Panc1 (cell line): Measurements from ENCODE around the gene TBC1D22A. TPM values are rescaled to one million over a fixed set of nuclear protein-coding genes. Genes with fewer than 3 reads are reported as not detected.

ENCODE experiments used
- ATAC-seq: fragments of 200-7000 bp; cut with Tn5 transposase; 2 replicates; pipeline ENCODE4 v1.9.1; 2020; ENCODE audit warnings: mild to moderate bottlenecking, moderate library complexity
- BruUV-seq: library from RNA; stranded (reverse); fragments of 400-500 nt; replicated peaks from 2 replicates; lab custom pipeline; 2021; lab: Mats Ljungman, UMichigan
- CTCF ChIA-PET: fragments of 300-600 bp; sonication (Branson Sonifier 250); formaldehyde crosslinking; loops from one replicate; lab custom pipeline; 2022; ENCODE audit warnings: antibody characterized with exemption; lab: Charles Lee
- POLR2A ChIA-PET: fragments of 300-600 bp; sonication (Branson Sonifier 250); formaldehyde crosslinking; loops from one replicate; lab custom pipeline; 2022; ENCODE audit warnings: antibody characterized with exemption; lab: Charles Lee
- DNase-seq: peaks from one replicate; pipeline ENCODE4 v3.0.0-alpha.2; 2010; ENCODE audit warnings: low read depth, low spot score
- H3K27ac ChIP-seq: 2 replicates; pipeline ENCODE4 v1.5.1; 2011; ENCODE audit warnings: mild to moderate bottlenecking, low read length, inconsistent platforms
- H3K27me3 ChIP-seq: fragments of 200-500 bp; sonication (Bioruptor generic); 2 replicates; pipeline ENCODE4 v1.6.0; 2014; ENCODE audit warnings: low read length, inconsistent platforms; ENCODE audit not compliant: control insufficient read depth, insufficient read depth
- H3K36me3 ChIP-seq: fragments of 200-500 bp; sonication (Bioruptor generic); 2 replicates; pipeline ENCODE4 v1.5.1; 2014; ENCODE audit warnings: inconsistent platforms, mild to moderate bottlenecking, low read length, moderate library complexity; ENCODE audit not compliant: control insufficient read depth, insufficient read depth
- H3K4me1 ChIP-seq: 2 replicates; pipeline ENCODE4 v1.5.1; 2011; ENCODE audit warnings: inconsistent platforms, mild to moderate bottlenecking, low read length, moderate library complexity; ENCODE audit not compliant: control insufficient read depth, insufficient read depth
- H3K4me3 ChIP-seq, 2 experiments: 2 replicates each; pipeline ENCODE4 v1.5.1; 2011 to 2012; ENCODE audit warnings: low read depth in 2 of 2, low read length in 2 of 2, mild to moderate bottlenecking in 2 of 2, inconsistent platforms in 1 of 2, moderate library complexity in 1 of 2
- H3K9me3 ChIP-seq: fragments of 200-500 bp; sonication (Bioruptor generic); 2 replicates; pipeline ENCODE4 v1.5.1; 2014; ENCODE audit warnings: low read depth, mild to moderate bottlenecking, inconsistent platforms, low read length, moderate library complexity; ENCODE audit not compliant: control insufficient read depth, insufficient read depth
- POLR2AphosphoS5 ChIP-seq: IDR thresholded peaks from 2 replicates; pipeline ENCODE4 v1.6.1; 2012; ENCODE audit warnings: mild to moderate bottlenecking, low read depth, low read length, moderate library complexity
- SIN3A ChIP-seq: IDR thresholded peaks from 2 replicates; pipeline ENCODE4 v1.6.1; 2012; ENCODE audit warnings: low read depth, mild to moderate bottlenecking, low read length, moderate library complexity, borderline replicate concordance; ENCODE audit not compliant: insufficient read depth
- TCF7L2 ChIP-seq: IDR thresholded peaks from 2 replicates; pipeline ENCODE4 v1.6.1; 2011; ENCODE audit warnings: mild to moderate bottlenecking, low read depth, low read length, inconsistent platforms
- in situ Hi-C: cut with HindIII; loops from 2 replicates; pipeline ENCODE4 v1.10.0; 2016; ENCODE audit warnings: low sequenced_read_pairs, low pct_unique_long_range_greater_than_20kb
- intact Hi-C: fragments of 100-400 bp; cut with micrococcal nuclease; formaldehyde crosslinking; loops from one replicate; pipeline ENCODE4 v1.10.0; 2022; ENCODE audit not compliant: unreplicated experiment
- total RNA-seq: library from RNA; stranded (reverse); gene quantifications from one replicate; pipeline ENCODE4 v1.2.1, GENCODE V29; 2021; ENCODE audit not compliant: unreplicated experiment
- TF ChIP-seq, protein P1 (sequence below), 2 experiments: IDR thresholded peaks; 2 replicates each; pipeline ENCODE4 v1.6.1; 2011 to 2012; ENCODE audit warnings: low read depth in 2 of 2, control low read depth in 1 of 2, low read length in 1 of 2, mild to moderate bottlenecking in 1 of 2, moderate library complexity in 1 of 2; ENCODE audit not compliant: insufficient read depth in 1 of 2
- TF ChIP-seq, protein P2 (sequence below): fragments of 450-650 bp; IDR thresholded peaks from 2 replicates; pipeline ENCODE4 v1.5.1; 2017; ENCODE audit warnings: mild to moderate bottlenecking

TBC1D22A gene
- total RNA-seq, 1 experiment from 2014 or later = 28.7 TPM

GRCh38 chr22:46892866-46893265 is 130.4 kb downstream of the TBC1D22A start:
- Histone ChIP-seq H3K4me3 (no peak overlapping the region), H3K36me3 (no peaks in the 10 kb centered on the region), H3K9me3 (no peaks in the 10 kb centered on the region), H3K4me1 (no peaks in the 10 kb centered on the region), H3K27me3 (no peaks in the 10 kb centered on the region), H3K27ac (no peak overlapping the region)
- no TSS peak for BruUV-seq
- TF ChIP-seq POLR2AphosphoS5 (no peak), TCF7L2 (no peak), SIN3A (no peak)
- TF ChIP-seq, protein P1, sequence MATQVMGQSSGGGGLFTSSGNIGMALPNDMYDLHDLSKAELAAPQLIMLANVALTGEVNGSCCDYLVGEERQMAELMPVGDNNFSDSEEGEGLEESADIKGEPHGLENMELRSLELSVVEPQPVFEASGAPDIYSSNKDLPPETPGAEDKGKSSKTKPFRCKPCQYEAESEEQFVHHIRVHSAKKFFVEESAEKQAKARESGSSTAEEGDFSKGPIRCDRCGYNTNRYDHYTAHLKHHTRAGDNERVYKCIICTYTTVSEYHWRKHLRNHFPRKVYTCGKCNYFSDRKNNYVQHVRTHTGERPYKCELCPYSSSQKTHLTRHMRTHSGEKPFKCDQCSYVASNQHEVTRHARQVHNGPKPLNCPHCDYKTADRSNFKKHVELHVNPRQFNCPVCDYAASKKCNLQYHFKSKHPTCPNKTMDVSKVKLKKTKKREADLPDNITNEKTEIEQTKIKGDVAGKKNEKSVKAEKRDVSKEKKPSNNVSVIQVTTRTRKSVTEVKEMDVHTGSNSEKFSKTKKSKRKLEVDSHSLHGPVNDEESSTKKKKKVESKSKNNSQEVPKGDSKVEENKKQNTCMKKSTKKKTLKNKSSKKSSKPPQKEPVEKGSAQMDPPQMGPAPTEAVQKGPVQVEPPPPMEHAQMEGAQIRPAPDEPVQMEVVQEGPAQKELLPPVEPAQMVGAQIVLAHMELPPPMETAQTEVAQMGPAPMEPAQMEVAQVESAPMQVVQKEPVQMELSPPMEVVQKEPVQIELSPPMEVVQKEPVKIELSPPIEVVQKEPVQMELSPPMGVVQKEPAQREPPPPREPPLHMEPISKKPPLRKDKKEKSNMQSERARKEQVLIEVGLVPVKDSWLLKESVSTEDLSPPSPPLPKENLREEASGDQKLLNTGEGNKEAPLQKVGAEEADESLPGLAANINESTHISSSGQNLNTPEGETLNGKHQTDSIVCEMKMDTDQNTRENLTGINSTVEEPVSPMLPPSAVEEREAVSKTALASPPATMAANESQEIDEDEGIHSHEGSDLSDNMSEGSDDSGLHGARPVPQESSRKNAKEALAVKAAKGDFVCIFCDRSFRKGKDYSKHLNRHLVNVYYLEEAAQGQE (IDR thresholded peaks at IDR 0.05; ENCODE audit: insufficient read depth in 1 of 2, low read depth in 2 of 2, low read length in 1 of 2) = no peak
- TF ChIP-seq, protein P2, sequence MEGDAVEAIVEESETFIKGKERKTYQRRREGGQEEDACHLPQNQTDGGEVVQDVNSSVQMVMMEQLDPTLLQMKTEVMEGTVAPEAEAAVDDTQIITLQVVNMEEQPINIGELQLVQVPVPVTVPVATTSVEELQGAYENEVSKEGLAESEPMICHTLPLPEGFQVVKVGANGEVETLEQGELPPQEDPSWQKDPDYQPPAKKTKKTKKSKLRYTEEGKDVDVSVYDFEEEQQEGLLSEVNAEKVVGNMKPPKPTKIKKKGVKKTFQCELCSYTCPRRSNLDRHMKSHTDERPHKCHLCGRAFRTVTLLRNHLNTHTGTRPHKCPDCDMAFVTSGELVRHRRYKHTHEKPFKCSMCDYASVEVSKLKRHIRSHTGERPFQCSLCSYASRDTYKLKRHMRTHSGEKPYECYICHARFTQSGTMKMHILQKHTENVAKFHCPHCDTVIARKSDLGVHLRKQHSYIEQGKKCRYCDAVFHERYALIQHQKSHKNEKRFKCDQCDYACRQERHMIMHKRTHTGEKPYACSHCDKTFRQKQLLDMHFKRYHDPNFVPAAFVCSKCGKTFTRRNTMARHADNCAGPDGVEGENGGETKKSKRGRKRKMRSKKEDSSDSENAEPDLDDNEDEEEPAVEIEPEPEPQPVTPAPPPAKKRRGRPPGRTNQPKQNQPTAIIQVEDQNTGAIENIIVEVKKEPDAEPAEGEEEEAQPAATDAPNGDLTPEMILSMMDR = no peak
- intact Hi-C loops (no loop called here), in situ Hi-C loops (no loop called here)
- no peak for ATAC-seq
- ChIA-PET CTCF (no interaction called here), POLR2A (no interaction called here)
- no peak for DNase-seq

GRCh38 chr22:46893281-46894020 is 131.0 kb downstream of the TBC1D22A start:
- BruUV-seq = no TSS peak
- H3K36me3 ChIP-seq = no peaks in the 10 kb centered on the region
- no peak overlapping the region for H3K4me3 ChIP-seq
- in situ Hi-C loops (no loop called here), intact Hi-C loops (no loop called here)
- TF ChIP-seq, protein P1 (IDR thresholded peaks at IDR 0.05; ENCODE audit: insufficient read depth in 1 of 2, low read depth in 2 of 2, low read length in 1 of 2) = no peak
- TF ChIP-seq TCF7L2 (no peak), POLR2AphosphoS5 (no peak), SIN3A (no peak)
- TF ChIP-seq, protein P2 = no peak
- no peaks in the 10 kb centered on the region for H3K9me3 ChIP-seq
- no peaks in the 10 kb centered on the region for H3K4me1 ChIP-seq
- ChIA-PET CTCF (no interaction called here), POLR2A (no interaction called here)
- H3K27ac ChIP-seq = no peak overlapping the region
- ATAC-seq (no peak), DNase-seq (no peak)
- H3K27me3 ChIP-seq = no peaks in the 10 kb centered on the region
